GM12801 (cell line): Measurements from ENCODE around the gene ING1.

ENCODE experiments used
- TF ChIP-seq, protein P1 (sequence below): IDR thresholded peaks from one replicate; pipeline ENCODE4 v1.5.1; 2011; ENCODE audit warnings: control low read depth; ENCODE audit not compliant: insufficient read length; ENCODE audit errors: extremely low read depth

ING1 gene

DNA sequence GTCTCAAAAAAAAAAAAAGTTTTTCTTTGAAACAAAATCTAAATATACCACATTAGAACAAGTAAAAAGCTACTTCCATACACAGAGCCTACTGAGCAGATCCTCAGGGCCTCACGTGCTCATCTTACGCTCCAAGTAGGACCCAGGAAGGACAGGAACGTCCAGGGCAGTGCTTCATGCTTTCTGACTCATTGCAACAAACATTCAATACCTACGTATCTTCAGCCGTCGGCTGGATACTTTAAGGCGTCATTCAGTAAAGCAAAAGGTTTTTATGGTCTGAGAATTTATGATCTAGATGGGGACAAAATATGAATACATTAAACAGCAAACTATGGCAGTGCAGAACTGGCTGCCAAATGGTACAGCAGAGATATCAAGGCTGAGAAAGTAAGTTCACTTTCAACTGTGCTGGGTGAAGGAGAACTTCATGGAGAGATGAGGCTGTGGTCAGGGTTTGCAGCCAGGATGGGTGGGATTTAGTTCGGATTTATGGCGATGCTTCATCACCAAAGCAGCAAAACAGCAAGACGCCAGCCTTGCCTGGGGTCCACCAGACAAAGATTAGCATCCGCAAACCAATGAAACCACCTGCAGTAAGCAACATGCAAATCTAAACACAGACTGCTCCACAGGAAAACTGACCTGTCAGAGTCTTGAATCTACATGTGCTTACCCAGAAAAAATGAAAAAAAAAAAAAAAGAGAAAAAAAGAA is 28.0 kb upstream of the ING1 start:
- TF ChIP-seq, protein P1, sequence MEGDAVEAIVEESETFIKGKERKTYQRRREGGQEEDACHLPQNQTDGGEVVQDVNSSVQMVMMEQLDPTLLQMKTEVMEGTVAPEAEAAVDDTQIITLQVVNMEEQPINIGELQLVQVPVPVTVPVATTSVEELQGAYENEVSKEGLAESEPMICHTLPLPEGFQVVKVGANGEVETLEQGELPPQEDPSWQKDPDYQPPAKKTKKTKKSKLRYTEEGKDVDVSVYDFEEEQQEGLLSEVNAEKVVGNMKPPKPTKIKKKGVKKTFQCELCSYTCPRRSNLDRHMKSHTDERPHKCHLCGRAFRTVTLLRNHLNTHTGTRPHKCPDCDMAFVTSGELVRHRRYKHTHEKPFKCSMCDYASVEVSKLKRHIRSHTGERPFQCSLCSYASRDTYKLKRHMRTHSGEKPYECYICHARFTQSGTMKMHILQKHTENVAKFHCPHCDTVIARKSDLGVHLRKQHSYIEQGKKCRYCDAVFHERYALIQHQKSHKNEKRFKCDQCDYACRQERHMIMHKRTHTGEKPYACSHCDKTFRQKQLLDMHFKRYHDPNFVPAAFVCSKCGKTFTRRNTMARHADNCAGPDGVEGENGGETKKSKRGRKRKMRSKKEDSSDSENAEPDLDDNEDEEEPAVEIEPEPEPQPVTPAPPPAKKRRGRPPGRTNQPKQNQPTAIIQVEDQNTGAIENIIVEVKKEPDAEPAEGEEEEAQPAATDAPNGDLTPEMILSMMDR, result no peak

DNA sequence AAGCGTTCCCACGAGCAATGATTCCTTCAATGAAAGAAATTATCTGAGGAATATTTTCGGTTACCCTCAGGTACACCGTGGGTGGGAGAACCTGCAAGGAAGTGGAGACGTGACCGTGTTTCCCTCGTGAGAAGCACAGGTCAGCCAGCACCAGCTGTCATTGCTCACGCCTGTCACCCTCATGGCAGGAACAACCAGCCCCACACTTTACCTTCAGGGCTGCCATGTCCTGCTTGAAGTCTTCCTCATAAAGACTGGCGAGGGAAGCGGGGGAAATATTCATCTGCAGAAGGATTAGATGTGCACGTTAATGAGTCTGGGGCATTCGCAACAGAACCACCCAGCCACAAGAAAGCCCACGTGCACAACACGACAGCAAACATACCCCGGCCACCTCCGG is 25.8 kb upstream of the ING1 start:
- TF ChIP-seq, protein P1, result no peak

DNA sequence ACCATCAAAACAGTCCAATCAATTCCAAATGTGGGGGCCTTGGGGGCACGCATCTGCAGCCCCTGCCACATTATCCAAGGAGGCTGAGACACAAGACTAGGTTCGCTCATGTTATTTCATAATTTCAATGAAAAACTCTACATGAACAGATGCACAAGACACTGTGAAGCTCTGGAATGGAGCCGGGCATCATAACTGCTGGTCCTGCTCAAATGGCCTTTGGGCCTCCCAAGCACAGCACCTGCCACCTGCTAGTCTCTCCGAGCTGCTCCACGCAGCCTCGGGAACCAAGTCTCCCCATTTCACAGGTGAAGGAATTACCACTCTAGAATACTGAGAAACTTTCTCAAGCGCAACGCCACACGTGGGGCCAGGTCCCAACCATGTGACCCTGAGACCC is 24.5 kb upstream of the ING1 start:
- TF ChIP-seq, protein P1, result no peak

DNA sequence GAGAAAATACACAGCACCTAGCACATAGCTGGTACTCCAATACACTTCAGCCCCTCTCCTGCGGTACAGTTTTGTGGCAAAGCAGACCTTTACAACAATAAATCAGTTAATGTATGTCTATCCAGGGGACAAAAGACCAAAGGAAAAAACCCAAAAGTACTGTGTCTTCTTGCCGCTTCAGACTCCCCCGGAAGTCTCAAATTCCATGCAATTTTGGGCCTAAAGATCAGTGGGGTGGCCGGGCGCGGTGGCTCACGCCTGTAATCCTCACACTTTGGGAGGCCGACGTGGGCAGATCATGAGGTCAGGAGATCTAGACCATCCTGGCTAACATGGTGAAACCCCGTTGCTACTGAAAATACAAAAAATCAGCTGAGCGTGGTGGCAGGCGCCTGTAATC is 23.8 kb upstream of the ING1 start:
- TF ChIP-seq, protein P1, result no peak

DNA sequence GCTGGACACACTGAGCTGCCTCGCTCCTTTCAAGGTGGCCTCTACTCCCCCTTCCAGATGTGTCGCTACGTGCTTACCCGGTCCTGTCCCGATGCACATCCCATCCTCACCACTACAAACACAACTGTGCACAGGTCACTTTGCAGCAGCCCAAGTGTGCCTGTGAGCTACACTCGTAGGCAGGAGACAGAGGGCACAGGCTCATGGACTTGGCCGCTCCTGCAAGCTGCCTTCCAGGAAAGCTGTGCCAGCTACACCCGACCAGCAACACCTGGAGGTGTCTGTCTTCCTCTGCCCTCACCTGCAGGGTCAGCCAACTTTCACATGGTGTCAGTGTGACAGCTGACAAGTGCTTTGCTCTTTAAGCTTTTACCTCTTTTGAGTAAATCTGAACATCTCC is 23.0 kb upstream of the ING1 start:
- TF ChIP-seq, protein P1, result no peak

DNA sequence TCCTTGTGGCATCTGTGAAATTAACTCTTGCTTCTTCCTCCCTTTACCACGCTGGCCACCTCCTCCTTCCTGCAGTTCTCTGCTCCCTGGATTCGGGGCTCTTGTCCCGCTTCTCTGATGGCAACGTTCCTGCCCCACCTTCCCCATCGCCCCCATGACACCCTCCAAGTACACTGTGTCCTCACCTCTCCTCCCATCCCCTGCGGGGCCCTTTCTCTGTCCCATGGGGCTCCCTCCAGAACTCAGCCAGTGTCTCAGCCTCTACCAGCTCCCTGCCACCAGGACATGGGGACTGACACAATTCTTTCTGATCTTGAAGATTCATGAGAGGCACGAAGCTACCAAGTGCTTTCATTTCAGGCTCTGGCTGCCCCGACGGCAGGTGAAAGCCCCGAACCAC is 16.7 kb upstream of the ING1 start:
- TF ChIP-seq, protein P1, result no peak

DNA sequence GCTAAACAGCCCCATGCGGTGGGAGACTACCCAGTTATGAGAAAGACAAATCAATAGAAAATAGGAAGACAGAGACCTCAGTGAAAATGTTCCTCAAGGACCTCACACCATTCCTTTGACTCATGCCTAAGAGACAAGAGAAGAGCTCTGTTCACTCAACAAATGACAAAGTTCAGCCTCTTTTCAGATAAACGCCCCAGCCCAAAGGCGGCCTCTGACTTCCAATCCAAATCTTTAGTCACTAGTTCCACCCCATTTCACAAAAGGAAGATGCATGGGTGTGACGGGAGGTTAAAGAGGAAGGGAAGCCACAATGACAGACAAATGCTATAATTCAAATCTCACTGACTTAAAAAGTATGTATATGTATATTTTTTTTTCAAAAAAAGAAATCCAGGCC is 15.7 kb upstream of the ING1 start:
- TF ChIP-seq, protein P1, result no peak
